ENCODE results near the gene PEA15. TPM values are rescaled to one million over a fixed set of nuclear protein-coding genes. Genes with fewer than 3 reads are reported as not detected.

The PEA15 gene
- polyA plus RNA-seq, 1 donor from 2014 or later = 19.4 TPM

DNA sequence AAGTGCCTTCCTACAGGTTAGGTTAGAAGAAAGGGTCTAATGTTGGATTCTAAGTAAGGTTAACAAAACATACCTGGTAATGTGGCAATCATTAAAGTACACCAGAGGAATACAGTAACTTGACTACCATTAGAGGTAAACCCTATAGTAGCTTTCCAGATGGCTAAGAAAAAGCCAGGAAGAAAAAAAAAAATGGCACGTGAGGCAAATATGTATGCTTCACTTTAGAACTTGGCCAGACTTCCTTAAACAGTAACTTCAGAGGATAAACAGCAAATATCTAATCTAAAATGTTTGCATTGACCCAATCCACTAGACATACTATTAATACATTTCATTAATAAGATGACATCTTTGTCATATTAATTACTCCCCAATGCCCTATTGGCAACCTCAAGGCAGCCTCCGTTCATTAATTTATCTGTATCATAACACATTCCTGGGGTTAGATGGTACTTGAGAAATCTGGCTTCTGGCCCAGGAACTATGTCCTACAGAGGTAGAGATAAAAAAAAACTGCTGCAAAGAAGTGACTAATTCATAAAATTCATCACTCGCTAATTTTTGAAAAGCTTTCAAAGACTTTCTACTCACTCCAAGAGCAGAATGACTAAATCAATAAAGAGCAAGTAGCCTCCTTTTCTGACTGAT is 51.3 kb downstream of the PEA15 start:
- no peaks in the 10 kb centered on the region for H3K27me3 Mint-ChIP-seq
- H3K4me1 Mint-ChIP-seq = peaks cover 22 to 36% (median 33%) of the 10 kb centered on the region in 3 donors
- H3K27ac Mint-ChIP-seq = no peak overlapping the region
- peaks cover 1% of the 10 kb centered on the region for H3K36me3 Mint-ChIP-seq
- H3K9me3 Mint-ChIP-seq = no peaks in the 10 kb centered on the region
- peak overlapping the region in 1 of 4 donors; percentile 29 for H3K4me3 Mint-ChIP-seq

DNA sequence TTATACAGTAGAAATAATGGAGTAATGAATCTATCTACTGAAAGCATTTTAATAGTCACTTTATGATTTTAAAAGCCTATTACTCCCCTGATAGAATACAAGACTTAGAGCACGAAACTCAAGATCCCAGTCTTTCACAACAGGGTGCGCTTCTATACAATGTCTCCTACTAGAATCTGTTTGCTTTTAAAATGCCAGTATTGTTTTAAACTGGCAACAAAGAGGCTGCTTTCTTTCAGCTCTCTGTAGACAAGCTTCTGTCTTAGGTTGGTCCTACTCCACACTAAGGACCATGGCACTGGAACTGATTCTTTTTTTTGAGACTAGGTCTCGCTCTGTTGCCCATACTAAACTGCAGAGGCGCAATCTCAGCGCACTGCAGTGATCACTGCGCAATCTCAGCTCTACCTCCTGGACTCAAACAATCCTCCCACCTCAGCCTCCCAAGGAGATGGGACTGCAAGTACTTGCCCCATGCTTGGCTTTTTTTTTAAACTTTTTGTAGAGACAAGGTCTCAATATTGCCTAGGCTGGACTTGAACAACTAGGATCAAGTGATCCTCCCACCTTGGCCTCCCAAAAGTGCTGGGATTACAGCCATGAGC is 52.3 kb downstream of the PEA15 start:
- no peaks in the 10 kb centered on the region for H3K9me3 Mint-ChIP-seq
- H3K36me3 Mint-ChIP-seq = peaks cover 1% of the 10 kb centered on the region
- peak overlapping the region in 1 of 3 donors; percentile 53 for H3K27ac Mint-ChIP-seq
- peaks cover 19 to 32% (median 27%) of the 10 kb centered on the region in 3 donors for H3K4me1 Mint-ChIP-seq
- H3K27me3 Mint-ChIP-seq = no peaks in the 10 kb centered on the region
- no peak overlapping the region for H3K4me3 Mint-ChIP-seq

DNA sequence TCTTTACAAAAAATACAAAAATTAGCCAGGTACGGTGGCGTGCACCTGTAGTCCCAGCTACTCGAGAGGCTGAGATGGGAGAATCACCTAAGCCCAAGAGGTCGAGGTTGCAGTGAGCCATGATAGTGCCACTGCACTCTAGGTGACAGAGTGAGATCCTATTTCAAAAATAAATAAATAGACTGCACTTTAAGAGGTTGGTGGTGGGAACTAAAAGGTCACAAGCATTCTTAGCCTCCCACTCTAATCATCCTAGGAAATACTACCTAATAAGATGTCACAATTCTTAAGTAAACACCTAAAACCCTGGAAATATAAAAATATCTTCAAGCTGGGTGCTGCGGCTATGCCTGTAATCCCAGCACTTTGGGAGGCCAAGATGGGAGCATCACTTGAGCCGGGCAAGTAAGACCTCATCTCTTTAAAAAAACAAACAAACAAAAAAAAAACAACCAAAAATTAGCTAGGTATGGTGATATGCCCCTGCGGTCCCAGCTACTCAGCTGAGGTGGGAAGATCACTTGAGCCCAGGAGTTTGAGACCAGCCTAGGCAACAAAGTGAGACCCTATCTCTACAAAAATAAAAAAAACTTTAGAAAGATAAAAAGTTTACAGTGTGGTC is 53.1 kb downstream of the PEA15 start:
- Mint-ChIP-seq H3K27ac (peak overlapping the region in 2 of 3 donors; percentile 29 to 53), H3K4me1 (peaks cover 18 to 37% (median 27%) of the 10 kb centered on the region in 3 donors), H3K9me3 (no peaks in the 10 kb centered on the region), H3K4me3 (peak overlapping the region in 1 of 4 donors; percentile 8), H3K27me3 (no peaks in the 10 kb centered on the region), H3K36me3 (no peaks in the 10 kb centered on the region)

DNA sequence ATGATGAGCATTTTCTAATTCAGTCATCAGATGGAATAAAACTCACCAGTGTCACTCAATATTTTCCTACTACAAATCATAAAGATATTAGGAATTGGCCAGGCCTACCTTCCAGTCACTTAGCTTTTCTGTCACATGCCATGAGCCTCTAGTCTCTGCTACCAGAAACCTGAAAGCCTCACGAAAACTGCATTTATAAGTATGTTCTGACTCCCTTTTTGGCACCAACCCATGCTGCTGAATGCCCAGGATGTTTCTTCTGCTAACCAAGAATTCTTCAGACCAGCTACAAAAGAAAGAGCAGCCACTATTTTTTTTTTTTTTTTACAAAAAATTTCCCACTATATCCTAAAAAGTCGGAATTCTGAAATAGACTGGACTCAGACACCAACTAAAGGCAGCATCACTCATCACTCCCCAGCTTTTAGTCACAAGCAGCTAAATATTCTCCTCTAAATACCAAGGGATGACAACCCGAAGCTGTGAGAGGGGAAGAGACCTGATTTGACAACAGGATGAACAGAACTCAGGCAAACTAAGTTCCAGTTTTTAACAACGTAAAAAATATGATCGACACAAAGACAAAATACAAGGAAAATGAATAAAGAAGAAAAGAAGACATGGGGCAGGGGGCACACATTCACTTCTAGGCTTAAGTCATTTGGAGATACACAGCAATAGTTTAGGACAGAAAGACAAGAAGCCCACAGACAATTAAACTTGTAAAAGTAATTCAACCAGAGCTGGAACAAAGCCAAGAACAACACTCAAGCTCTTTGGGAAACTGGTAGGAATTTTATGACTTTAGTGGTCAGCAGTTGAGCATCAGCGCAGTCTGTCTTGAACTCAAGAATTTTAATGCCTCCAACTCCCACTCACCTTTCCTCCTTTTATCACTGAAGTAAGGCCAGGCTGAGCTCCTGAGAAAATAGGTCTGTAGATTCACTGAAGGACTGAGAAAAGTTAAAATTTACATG is 55.5 kb downstream of the PEA15 start:
- Mint-ChIP-seq H3K27ac (peak overlapping the region; percentile 97 to 98 (median 97)), H3K4me1 (peaks cover 21 to 41% (median 26%) of the 10 kb centered on the region in 3 donors), H3K4me3 (peak overlapping the region; percentile 95 to 99 (median 96)), H3K9me3 (no peaks in the 10 kb centered on the region), H3K27me3 (no peaks in the 10 kb centered on the region), H3K36me3 (no peaks in the 10 kb centered on the region)

DNA sequence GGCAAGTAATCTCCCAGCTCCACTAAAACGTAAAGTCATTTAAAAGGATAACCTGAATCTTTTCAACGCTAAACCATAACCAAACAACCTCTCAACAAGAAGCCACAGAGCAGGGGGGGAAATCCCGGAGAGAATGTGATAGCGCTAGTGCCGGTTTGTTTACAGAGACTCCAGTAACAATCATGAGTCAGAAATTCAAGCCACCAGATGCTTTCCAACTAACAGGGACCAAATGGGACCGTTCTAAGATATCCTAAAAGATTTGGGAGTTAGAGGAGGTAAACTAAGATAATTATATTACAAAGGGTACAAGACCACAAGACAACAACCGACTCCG is 56.3 kb downstream of the PEA15 start:
- Mint-ChIP-seq H3K9me3 (no peaks in the 10 kb centered on the region), H3K36me3 (no peaks in the 10 kb centered on the region), H3K4me3 (peak overlapping the region; percentile 95 to 99 (median 96)), H3K27ac (peak overlapping the region; percentile 97 to 98 (median 97)), H3K4me1 (peaks cover 21 to 36% (median 26%) of the 10 kb centered on the region in 3 donors), H3K27me3 (no peaks in the 10 kb centered on the region)

DNA sequence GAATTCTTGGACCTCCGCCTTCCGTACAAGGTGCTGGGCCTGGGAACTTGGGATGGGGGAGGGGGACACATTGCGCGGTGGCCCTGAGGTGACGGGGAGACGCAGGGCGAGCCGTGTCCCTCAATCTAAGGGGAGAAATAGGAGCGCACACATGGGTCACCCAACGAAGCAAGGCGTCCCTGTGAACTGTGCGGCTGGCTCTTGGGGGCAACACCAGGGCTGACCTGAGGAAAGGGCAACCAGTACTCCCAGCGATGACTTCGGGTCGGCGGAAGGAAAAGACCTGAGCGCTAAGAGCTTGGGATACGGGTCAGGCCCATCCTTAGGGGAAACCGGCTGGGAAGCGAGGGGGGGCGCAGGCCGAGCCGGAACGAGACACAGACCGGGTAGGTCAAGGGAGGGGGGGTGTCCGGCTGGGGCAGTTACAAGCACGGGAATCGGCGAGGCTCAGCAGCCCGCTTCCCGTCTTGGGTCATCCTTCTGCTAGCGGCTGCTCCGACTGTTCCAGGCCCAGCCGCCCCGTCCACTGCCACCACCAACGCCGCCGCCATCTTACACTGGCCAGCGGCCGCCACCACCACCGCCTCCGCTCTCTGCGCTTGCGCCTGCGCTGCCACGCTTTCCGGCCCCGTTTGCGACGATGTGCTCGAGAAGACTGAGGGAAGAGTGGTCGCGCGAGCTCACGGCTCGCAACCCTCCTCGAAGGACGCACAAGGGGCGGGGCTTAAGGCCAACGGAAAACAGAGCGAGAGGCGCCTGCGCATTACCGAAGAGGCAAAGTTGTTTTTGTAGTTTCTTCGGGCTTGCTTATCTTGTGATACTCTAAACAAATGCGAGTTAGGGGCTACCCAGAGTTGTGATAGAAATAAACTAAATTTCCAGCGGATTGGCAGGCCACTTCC is 57.0 kb downstream of the PEA15 start, which contains the start of gene DCAF8:
Gene DCAF8, minus strand, starts transcription at position 657 of the 902 bp plus-strand sequence. CDS start 18,541 bp downstream, outside the sequence.
- H3K36me3 Mint-ChIP-seq = no peaks in the 10 kb centered on the region
- H3K9me3 Mint-ChIP-seq = no peaks in the 10 kb centered on the region
- no peaks in the 10 kb centered on the region for H3K27me3 Mint-ChIP-seq
- peak within 1 kb of the TSS; percentile 97 to 98 (median 97) for H3K27ac Mint-ChIP-seq
- peaks cover 21 to 33% (median 26%) of the 10 kb centered on the region in 3 donors for H3K4me1 Mint-ChIP-seq
- peak within 1 kb of the TSS; percentile 95 to 99 (median 96) for H3K4me3 Mint-ChIP-seq

DNA sequence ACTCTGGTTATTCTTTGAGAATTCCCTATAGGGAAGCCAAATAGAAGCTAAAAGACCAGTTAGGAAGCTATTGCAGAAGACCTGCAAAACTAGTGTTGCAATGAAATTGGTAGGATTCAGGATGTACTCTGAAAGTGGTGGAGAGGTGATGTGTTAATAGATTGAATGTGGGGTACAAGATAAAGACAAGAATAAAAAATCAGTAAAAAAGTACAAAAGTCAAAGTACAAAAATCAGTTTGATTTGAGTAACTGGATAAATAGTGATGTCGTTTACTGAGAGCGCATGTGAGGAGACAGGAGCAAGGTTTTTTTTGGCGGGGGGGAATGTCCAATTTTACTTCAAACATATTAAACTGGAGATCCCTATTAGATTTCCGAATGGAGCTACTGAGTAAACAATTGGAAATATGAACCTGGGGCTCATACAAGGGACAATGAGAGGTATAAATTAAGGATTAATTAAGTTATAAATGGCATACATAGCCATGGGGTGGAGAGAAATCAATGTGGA is 59.7 kb downstream of the PEA15 start:
- H3K36me3 Mint-ChIP-seq = no peaks in the 10 kb centered on the region
- H3K9me3 Mint-ChIP-seq = no peaks in the 10 kb centered on the region
- no peak overlapping the region for H3K4me3 Mint-ChIP-seq
- H3K27ac Mint-ChIP-seq = no peak overlapping the region
- H3K27me3 Mint-ChIP-seq = no peaks in the 10 kb centered on the region
- peaks cover 12 to 21% (median 17%) of the 10 kb centered on the region in 3 donors for H3K4me1 Mint-ChIP-seq

Other genes with a start within 250 kb of the PEA15 start
- gene PIGM, start 173.4 kb upstream of the PEA15 start, polyA plus RNA-seq = 1.9 TPM
- gene KCNJ10, start 135.2 kb upstream of the PEA15 start, polyA plus RNA-seq = not detected
- not detected for gene KCNJ9, start 123.8 kb upstream of the PEA15 start, polyA plus RNA-seq
- gene IGSF8, start 106.8 kb upstream of the PEA15 start, polyA plus RNA-seq = 35.4 TPM
- gene ATP1A2, start 89.6 kb upstream of the PEA15 start, polyA plus RNA-seq = not detected
- gene ATP1A4, start 53.8 kb upstream of the PEA15 start, polyA plus RNA-seq = not detected
- not detected for gene CASQ1, start 14.8 kb upstream of the PEA15 start, polyA plus RNA-seq
- gene DCAF8, start 57.2 kb downstream of the PEA15 start, polyA plus RNA-seq = 57.8 TPM
- gene PEX19, start 79.7 kb downstream of the PEA15 start, polyA plus RNA-seq = 37.8 TPM
- 90.2 TPM for gene COPA, start 137.9 kb downstream of the PEA15 start, polyA plus RNA-seq
- 66.0 TPM for gene NCSTN, start 138.0 kb downstream of the PEA15 start, polyA plus RNA-seq
- gene NHLH1, start 161.7 kb downstream of the PEA15 start, polyA plus RNA-seq = not detected
- not detected for gene VANGL2, start 195.2 kb downstream of the PEA15 start, polyA plus RNA-seq